WTC11 (cell line): ENCODE results near the gene MIPOL1.

Experiments used
- FOXK1 ChIP-seq: sonication (generic); formaldehyde crosslinking; IDR thresholded peaks from 2 replicates; pipeline ENCODE4 v1.8.0; 2022; ENCODE audit warnings: mild to moderate bottlenecking, moderate library complexity, missing genetic modification reagents
- TF ChIP-seq, protein P1 (sequence below): fragments of 200-600 bp; IDR thresholded peaks from 2 replicates; pipeline ENCODE4 v1.8.0; 2022; ENCODE audit warnings: antibody characterized with exemption

DNA sequence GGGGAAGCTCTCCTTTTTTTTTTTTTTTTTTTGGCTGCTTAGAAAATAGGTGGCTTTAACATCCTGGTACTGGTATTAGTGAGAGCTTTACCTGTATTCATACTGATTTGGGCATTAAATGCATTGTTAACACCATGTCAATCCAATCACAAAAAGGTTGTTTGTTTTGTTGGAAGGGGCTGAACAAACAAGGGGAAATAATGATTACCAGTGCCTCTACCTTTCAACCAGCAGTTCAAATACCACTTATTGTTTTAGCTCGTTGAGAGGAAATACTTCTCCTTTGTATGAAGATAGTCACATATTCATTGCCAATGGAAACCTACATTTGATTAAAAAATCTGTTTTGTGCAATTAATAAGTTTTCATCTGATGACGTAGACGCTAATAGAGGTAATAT, 72.9 kb downstream of the MIPOL1 start:
- TF ChIP-seq, protein P1, sequence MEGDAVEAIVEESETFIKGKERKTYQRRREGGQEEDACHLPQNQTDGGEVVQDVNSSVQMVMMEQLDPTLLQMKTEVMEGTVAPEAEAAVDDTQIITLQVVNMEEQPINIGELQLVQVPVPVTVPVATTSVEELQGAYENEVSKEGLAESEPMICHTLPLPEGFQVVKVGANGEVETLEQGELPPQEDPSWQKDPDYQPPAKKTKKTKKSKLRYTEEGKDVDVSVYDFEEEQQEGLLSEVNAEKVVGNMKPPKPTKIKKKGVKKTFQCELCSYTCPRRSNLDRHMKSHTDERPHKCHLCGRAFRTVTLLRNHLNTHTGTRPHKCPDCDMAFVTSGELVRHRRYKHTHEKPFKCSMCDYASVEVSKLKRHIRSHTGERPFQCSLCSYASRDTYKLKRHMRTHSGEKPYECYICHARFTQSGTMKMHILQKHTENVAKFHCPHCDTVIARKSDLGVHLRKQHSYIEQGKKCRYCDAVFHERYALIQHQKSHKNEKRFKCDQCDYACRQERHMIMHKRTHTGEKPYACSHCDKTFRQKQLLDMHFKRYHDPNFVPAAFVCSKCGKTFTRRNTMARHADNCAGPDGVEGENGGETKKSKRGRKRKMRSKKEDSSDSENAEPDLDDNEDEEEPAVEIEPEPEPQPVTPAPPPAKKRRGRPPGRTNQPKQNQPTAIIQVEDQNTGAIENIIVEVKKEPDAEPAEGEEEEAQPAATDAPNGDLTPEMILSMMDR, result no peak
- TF ChIP-seq FOXK1 (CRISPR knock-in tag), result no peak
